HepG2 (cell line): ENCODE measurements around the gene PRDM9. TPM values are rescaled to one million over a fixed set of nuclear protein-coding genes. Genes with fewer than 3 reads are reported as not detected.

ENCODE experiments used
- ATAC-seq: fragments of 200-7000 bp; cut with Tn5 transposase; 3 replicates; pipeline ENCODE4 v1.9.1; 2020; ENCODE audit warnings: mild to moderate bottlenecking, moderate library complexity
- BruUV-seq: library from RNA; stranded (reverse); fragments of 400-500 nt; replicated peaks from 2 replicates; lab custom pipeline; 2021; lab: Mats Ljungman, UMichigan
- CTCF ChIA-PET: fragments of 300-600 bp; formaldehyde crosslinking; extraction: SDS; loops from one replicate; lab custom pipeline; 2021; ENCODE audit warnings: low total read pairs, inconsistent platforms, low intra/inter-chr PET ratio; lab: Yijun Ruan, JAX
- POLR2A ChIA-PET: fragments of 350-600 bp; sonication (Branson Sonifier 250); formaldehyde crosslinking; loops from one replicate; lab custom pipeline; 2020; ENCODE audit warnings: antibody characterized with exemption, inconsistent platforms; lab: Yijun Ruan, JAX
- DNase-seq: peaks from one replicate; pipeline ENCODE4 v3.0.0-alpha.2; 2015; ENCODE audit warnings: low spot score
- FAIRE-seq: peaks from 3 replicates; lab custom pipeline; 2011; peaks lifted over from hg19 to GRCh38; lab: Jason Lieb, UNC
- H2AFZ ChIP-seq: one replicate; pipeline ENCODE4 v1.6.1; 2011; ENCODE audit warnings: low read length, inconsistent platforms
- H3K27ac ChIP-seq: fragments of 300-600 bp; 3 replicates; pipeline ENCODE4 v1.8.0; 2011; ENCODE audit warnings: mixed run types, mild to moderate bottlenecking, mixed read lengths, low read length, inconsistent platforms; ENCODE audit not compliant: insufficient read depth; ENCODE audit errors: extremely low read length
- H3K27me3 ChIP-seq, 2 experiments: fragments of 200-600 bp in 1 of 2; 2 replicates in 1 of 2; 3 replicates in 1 of 2; pipeline versions ENCODE4 v1.6.0 to v1.8.0; 2011; ENCODE audit warnings: low read length in 2 of 2, mild to moderate bottlenecking in 2 of 2, moderate library complexity in 2 of 2, inconsistent platforms in 1 of 2; ENCODE audit not compliant: insufficient read depth in 2 of 2, control insufficient read depth in 1 of 2
- H3K36me3 ChIP-seq, 2 experiments: fragments of 200-600 bp in 1 of 2; replicated peaks in 1 of 2; 2 replicates in 1 of 2; 3 replicates in 1 of 2; pipeline versions ENCODE4 v1.5.1 to v1.8.0; 2011; ENCODE audit warnings: low read length in 2 of 2, inconsistent platforms in 1 of 2; ENCODE audit not compliant: insufficient read depth in 2 of 2, control insufficient read depth in 1 of 2
- H3K4me1 ChIP-seq: 2 replicates; pipeline ENCODE4 v1.5.1; 2012; ENCODE audit warnings: low read length, inconsistent platforms; ENCODE audit not compliant: insufficient read depth
- H3K4me2 ChIP-seq: 2 replicates; pipeline ENCODE4 v1.6.0; 2011; ENCODE audit warnings: low read depth, low read length, inconsistent platforms
- H3K4me3 ChIP-seq, 3 experiments: fragments of 200-600 bp in 1 of 3; sonication (generic), shearing (Covaris generic) in 1 of 3; replicated peaks in 1 of 3; 2 replicates each; pipeline ENCODE4 v1.5.1; 2011 to 2016; ENCODE audit warnings: low read length in 3 of 3, inconsistent platforms in 2 of 3, low read depth in 2 of 3, mild to moderate bottlenecking in 2 of 3, control low read depth in 1 of 3, mixed read lengths in 1 of 3; ENCODE audit not compliant: insufficient read depth in 1 of 3
- H3K79me2 ChIP-seq: one replicate; pipeline ENCODE4 v1.6.1; 2011; ENCODE audit warnings: low read length, inconsistent platforms; ENCODE audit not compliant: insufficient read depth
- H3K9ac ChIP-seq: 2 replicates; pipeline ENCODE4 v1.6.0; 2011; ENCODE audit warnings: mild to moderate bottlenecking, low read depth, low read length, inconsistent platforms; ENCODE audit not compliant: insufficient read depth
- H3K9me3 ChIP-seq: 2 replicates; pipeline ENCODE4 v1.5.1; 2012; ENCODE audit warnings: mild to moderate bottlenecking, low read length
- H4K20me1 ChIP-seq: 2 replicates; pipeline ENCODE4 v1.6.0; 2011; ENCODE audit warnings: inconsistent platforms, mild to moderate bottlenecking, low read length, moderate library complexity; ENCODE audit not compliant: insufficient read depth
- GTF3A ChIP-seq: sonication (generic); formaldehyde crosslinking; conservative IDR thresholded peaks from 2 replicates; pipeline ENCODE4 v1.4.0; 2020; ENCODE audit warnings: mild to moderate bottlenecking, missing genetic modification reagents
- HOXD1 ChIP-seq: sonication (generic); formaldehyde crosslinking; IDR thresholded peaks from 2 replicates; pipeline ENCODE4 v1.5.0; 2020; ENCODE audit warnings: missing genetic modification reagents
- JUND ChIP-seq: sonication (generic); formaldehyde crosslinking; IDR thresholded peaks from 2 replicates; pipeline ENCODE4 v1.8.0; 2022; ENCODE audit warnings: mild to moderate bottlenecking, missing genetic modification reagents
- MLXIP ChIP-seq: sonication (generic); formaldehyde crosslinking; IDR thresholded peaks from 2 replicates; pipeline ENCODE4 v1.9.0; 2021; ENCODE audit warnings: missing genetic modification reagents, borderline replicate concordance
- WIZ ChIP-seq: sonication (generic); formaldehyde crosslinking; IDR thresholded peaks from 2 replicates; pipeline ENCODE4 v1.5.1; 2020; ENCODE audit warnings: mild to moderate bottlenecking, missing genetic modification reagents
- ZNF230 ChIP-seq: sonication (generic); formaldehyde crosslinking; IDR thresholded peaks from 2 replicates; pipeline ENCODE4 v1.4.0; 2020; ENCODE audit warnings: mild to moderate bottlenecking, missing genetic modification reagents
- ZNF317 ChIP-seq: sonication (generic); formaldehyde crosslinking; IDR thresholded peaks from 2 replicates; pipeline ENCODE4 v1.5.0; 2020; ENCODE audit warnings: mild to moderate bottlenecking, missing genetic modification reagents
- ZNF337 ChIP-seq: sonication (generic); formaldehyde crosslinking; IDR thresholded peaks from 2 replicates; pipeline ENCODE4 v1.5.1; 2020; ENCODE audit warnings: missing genetic modification reagents, low read depth, mild to moderate bottlenecking, borderline replicate concordance
- ZNF354B ChIP-seq: sonication (generic); formaldehyde crosslinking; IDR thresholded peaks from 2 replicates; pipeline ENCODE4 v1.8.0; 2022; ENCODE audit warnings: mild to moderate bottlenecking, missing genetic modification reagents
- ZNF431 ChIP-seq: sonication (generic); formaldehyde crosslinking; IDR thresholded peaks from 2 replicates; pipeline ENCODE4 v1.9.0; 2022; ENCODE audit warnings: missing genetic modification reagents, low read depth, mild to moderate bottlenecking, borderline replicate concordance
- ZNF572 ChIP-seq: sonication (generic); formaldehyde crosslinking; IDR thresholded peaks from 2 replicates; pipeline ENCODE4 v1.5.1; 2020; ENCODE audit warnings: mild to moderate bottlenecking, missing genetic modification reagents
- ZNF597 ChIP-seq: sonication (generic); formaldehyde crosslinking; IDR thresholded peaks from 2 replicates; pipeline ENCODE4 v1.5.0; 2020; ENCODE audit warnings: missing genetic modification reagents
- ZNF652 ChIP-seq: IDR thresholded peaks from 2 replicates; pipeline ENCODE4 v1.6.1; 2016; ENCODE audit warnings: low read depth, borderline replicate concordance
- ZNF749 ChIP-seq: sonication (generic); formaldehyde crosslinking; IDR thresholded peaks from 2 replicates; pipeline ENCODE4 v1.8.0; 2022; ENCODE audit warnings: mild to moderate bottlenecking, missing genetic modification reagents, moderate library complexity, borderline replicate concordance
- WGBS: methylation state at CpG from one replicate; pipeline ENCODE4 v1.1.6; 2017; ENCODE audit warnings: low lambda C conversion rate; 5-methylcytosine and 5-hydroxymethylcytosine counted together
- in situ Hi-C: cut with HindIII; loops from 2 replicates; pipeline ENCODE4 v1.10.0; 2017; ENCODE audit warnings: low pct_unique_long_range_greater_than_20kb; ENCODE audit not compliant: extremely low pct_ligation_motif_present
- intact Hi-C: fragments of 100-400 bp; cut with micrococcal nuclease; formaldehyde crosslinking; loops from one replicate; pipeline ENCODE4 v1.10.0; 2022; ENCODE audit not compliant: unreplicated experiment
- polyA plus RNA-seq, 8 experiments: library from polyadenylated mRNA; depleted of rRNA in 3 of 8; stranded (reverse) in 7 of 8; unstranded in 1 of 8; fragments of >200 nt; fragmentation: Illumina TruSeq in 4 of 8; extraction: Trizol in 4 of 8; gene quantifications; 2 replicates each; pipeline versions ENCODE4 v1.2.1 to v1.2.3, GENCODE V29; 2011 to 2016; ENCODE audit warnings: low read depth in 4 of 8, missing spikeins in 1 of 8, mixed read lengths in 1 of 8; ENCODE audit not compliant: insufficient read depth in 1 of 8
- total RNA-seq, 5 experiments: library from RNA; depleted of rRNA; stranded (reverse); fragments of >200 nt; fragmentation: Illumina TruSeq; extraction: Trizol; gene quantifications; 2 replicates each; pipeline ENCODE4 v1.2.3, GENCODE V29; 2016; ENCODE audit warnings: low read depth in 1 of 5

The PRDM9 gene
- total and polyA plus RNA-seq, 2 of the 13 experiments (the other 11 are each of a cell fraction or from before 2014, with no cell fraction given), result not detected

GRCh38 chr5:23523998-23524397, 16.6 kb downstream of the PRDM9 start:
- no peaks in the 10 kb centered on the region for H3K36me3 ChIP-seq
- in situ Hi-C loops, result no loop called here
- H3K9ac ChIP-seq, result no peak overlapping the region
- H2AFZ ChIP-seq, result no peak overlapping the region
- ChIA-PET CTCF (no interaction called here), POLR2A (no interaction called here)
- no TSS peak for BruUV-seq
- no peak overlapping the region for H3K4me3 ChIP-seq
- H4K20me1 ChIP-seq, result no peaks in the 10 kb centered on the region
- H3K4me1 ChIP-seq, result no peaks in the 10 kb centered on the region
- H3K79me2 ChIP-seq, result no peaks in the 10 kb centered on the region
- H3K4me2 ChIP-seq, result no peak overlapping the region
- ATAC-seq (no peak), DNase-seq (no peak), FAIRE-seq (no peak)
- intact Hi-C loops, result no loop called here
- no peaks in the 10 kb centered on the region for H3K9me3 ChIP-seq
- TF ChIP-seq ZNF337 (no peak), ZNF431 (no peak), WIZ (CRISPR knock-in tag) (no peak), GTF3A (CRISPR knock-in tag) (no peak)
- no peak overlapping the region for H3K27ac ChIP-seq
- no CpG with 5 or more reads among the region's 2 CpGs for WGBS
- H3K27me3 ChIP-seq, result no peaks in the 10 kb centered on the region

GRCh38 chr5:23525751-23526150, 18.3 kb downstream of the PRDM9 start:
- Histone ChIP-seq H3K4me1 (no peaks in the 10 kb centered on the region), H3K27ac (no peak overlapping the region), H3K79me2 (no peaks in the 10 kb centered on the region), H3K9me3 (no peaks in the 10 kb centered on the region), H3K4me2 (no peak overlapping the region), H2AFZ (no peak overlapping the region), H3K27me3 (no peaks in the 10 kb centered on the region), H3K4me3 (no peak overlapping the region), H3K9ac (no peak overlapping the region), H4K20me1 (no peaks in the 10 kb centered on the region), H3K36me3 (no peaks in the 10 kb centered on the region)
- no peak for TF ChIP-seq ZNF317 (CRISPR knock-in tag)
- no peak for TF ChIP-seq ZNF354B (CRISPR knock-in tag)
- no peak for TF ChIP-seq ZNF572 (CRISPR knock-in tag)
- no peak for TF ChIP-seq ZNF749 (CRISPR knock-in tag)
- no peak for TF ChIP-seq JUND (CRISPR knock-in tag)
- no peak for TF ChIP-seq HOXD1 (CRISPR knock-in tag)
- TF ChIP-seq ZNF597 (CRISPR knock-in tag), result no peak
- TF ChIP-seq MLXIP (CRISPR knock-in tag), result no peak
- no peak for TF ChIP-seq ZNF652 (CRISPR knock-in tag)
- TF ChIP-seq ZNF230 (CRISPR knock-in tag), result no peak
- intact Hi-C loops, result no loop called here
- BruUV-seq, result no TSS peak
- in situ Hi-C loops, result no loop called here
- DNase-seq, result no peak
- no peak for ATAC-seq
- CTCF ChIA-PET, result no interaction called here
- POLR2A ChIA-PET, result no interaction called here
- peak; percentile 26 for FAIRE-seq
